GF-D8 (cell line): ENCODE results near the gene CLIC5.

Experiments used
- DNase-seq: peaks from one replicate; lab custom pipeline; 2025; lab: John Stamatoyannopoulos, UW

The CLIC5 gene

DNA sequence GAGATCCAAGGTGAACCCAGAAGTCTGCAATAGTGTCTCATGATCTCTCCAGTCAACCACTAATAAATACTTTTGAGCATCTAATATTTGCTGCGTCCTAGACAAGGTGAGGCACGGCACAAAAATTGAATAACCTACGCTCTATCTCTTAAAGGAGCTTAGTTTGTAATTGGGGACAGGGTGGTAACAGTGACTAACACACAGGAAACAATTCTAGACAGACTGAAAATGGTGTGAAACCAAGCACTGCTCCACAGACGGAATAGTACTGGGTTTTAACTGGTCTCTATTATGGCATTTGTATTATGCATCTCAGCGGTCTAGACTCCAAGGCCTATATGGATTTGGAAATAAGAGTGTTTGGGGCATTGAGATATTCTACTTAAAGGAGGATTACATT lies 120.1 kb downstream of the CLIC5 start:
- no peak for DNase-seq

DNA sequence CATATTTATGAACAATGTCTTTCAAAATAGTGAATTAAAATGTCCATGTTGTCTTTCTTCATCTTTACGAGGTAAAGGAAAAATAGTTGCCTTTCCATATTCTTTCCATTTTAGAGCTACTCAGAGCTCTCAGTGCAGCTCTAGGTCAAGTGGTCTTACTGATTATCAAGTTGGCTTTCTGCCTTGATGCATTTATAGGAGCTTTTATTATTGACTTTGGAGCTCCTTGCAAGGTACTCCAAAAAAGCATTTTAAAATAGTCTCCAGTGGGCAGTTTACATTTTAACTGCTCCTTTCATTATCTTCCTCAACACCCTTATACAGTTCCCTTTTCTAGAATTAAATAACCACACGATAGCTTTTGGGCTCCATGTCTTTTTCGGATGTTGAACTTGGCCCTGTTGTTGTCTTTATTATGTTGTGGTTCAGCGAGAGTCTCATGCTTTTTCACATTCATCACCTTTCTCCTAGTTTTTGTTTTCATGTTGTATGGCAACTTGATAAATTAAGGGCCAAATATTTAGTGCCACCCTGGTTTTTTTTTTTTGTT lies 122.9 kb downstream of the CLIC5 start:
- DNase-seq, result no peak

DNA sequence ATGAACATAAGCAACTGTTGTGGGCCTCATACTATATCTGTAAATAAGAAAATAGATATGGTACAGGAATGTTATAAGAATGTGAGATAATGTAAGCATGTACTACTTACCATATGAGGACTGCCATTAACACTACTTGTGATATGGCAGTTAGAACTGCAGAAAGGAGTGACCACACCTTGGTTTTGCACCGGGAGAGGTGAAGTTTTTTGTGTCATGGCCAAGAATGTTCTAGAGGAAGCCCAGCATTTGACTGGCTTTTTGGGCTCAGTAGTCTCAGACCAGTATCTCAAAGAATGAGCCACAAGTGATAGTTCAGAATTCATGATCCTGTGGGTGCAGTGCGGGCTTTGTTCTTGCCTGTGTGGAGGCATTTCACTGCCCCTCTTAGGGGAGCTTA lies 123.5 kb downstream of the CLIC5 start:
- no peak for DNase-seq

DNA sequence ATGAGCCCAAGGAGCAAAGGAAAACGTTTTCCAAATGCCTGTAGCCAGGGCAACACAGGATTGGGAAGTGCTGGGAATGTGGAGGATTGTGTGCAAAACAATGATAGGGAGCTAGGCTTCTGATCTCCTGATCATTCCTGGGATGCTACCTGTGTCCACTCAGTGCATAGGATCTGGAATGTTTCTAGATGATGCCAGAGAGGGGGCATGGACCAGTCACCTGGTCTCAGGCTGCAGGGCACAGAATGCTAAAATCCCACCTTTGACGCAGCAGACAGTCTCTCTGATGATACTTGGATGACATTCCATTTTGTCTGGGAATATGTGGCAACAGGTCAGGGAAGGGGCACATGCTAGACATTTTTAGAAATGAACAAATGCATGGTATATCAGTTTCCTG lies 128.9 kb downstream of the CLIC5 start:
- DNase-seq, result no peak

DNA sequence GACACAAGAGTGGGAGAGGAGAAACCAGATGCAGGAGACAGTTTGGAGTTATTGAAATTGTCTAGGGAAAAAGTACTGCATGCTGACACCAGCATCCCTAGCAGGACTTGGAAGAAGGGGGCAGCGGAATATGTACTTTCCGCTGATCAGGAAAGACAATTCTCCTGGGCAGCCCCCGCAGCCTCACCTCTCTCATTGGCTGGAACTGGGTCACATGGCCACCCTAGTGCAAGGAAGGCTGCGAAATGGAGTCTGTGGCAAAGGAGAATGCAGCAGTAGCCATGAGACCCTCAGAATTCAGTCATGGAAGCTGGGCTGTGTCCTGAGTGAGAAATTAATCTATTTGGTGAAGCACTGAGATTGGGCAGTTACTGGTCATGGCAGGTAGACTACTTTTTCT lies 131.3 kb downstream of the CLIC5 start:
- no peak for DNase-seq

DNA sequence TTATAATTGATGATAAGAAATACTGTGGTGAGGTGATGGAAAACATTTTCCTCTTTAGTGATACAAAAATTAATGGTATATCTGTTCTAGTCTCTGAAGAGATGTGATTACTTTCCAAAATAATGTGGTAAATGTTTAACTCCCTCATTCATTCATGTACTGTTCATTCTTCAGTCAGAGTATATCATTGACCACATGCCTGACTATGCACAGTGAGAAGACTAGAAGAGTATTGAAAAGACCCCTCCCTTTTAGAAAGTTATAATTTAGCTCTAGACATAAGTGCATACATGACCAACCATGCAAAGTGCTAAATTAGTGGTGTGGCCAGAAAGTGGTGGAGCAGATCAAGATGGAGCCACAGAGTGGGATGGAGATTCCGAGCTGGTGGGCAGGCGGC lies 133.0 kb downstream of the CLIC5 start:
- DNase-seq, result no peak

DNA sequence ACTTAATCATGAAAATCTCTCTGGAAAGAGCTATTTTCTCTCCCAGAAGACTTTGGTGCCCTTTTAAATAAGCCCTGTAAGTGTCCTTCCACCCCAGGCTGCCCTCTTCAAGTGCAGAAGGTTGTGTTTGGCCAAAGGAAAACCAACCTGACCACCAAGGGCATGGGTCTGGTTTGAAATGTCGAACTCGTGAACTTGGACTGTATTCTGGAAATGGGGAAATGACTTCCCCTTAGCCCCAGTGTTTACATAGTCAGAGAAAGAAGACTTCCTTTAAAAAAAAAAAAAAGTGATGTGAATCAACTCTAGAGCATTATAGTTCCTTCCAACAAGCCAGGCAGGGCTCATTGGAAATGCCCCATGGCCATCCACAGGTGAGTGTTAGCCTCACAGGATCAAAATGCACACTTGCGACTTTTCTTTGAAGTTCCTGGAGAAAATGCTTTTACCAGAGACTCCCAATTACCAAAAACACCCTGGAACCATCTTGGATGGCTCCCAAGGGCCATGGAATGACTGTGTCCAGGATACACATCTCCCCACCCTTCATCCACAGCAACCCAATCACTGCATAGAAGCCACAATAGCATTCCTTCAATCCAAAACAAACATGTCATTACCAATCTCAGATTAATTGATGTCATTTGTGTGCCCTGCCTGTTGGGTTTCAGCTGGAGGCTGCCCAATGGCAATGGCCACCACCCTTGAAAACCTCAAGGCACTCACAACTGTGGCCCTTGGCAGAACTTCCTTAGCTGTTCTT lies 133.8 kb downstream of the CLIC5 start:
- no peak for DNase-seq

DNA sequence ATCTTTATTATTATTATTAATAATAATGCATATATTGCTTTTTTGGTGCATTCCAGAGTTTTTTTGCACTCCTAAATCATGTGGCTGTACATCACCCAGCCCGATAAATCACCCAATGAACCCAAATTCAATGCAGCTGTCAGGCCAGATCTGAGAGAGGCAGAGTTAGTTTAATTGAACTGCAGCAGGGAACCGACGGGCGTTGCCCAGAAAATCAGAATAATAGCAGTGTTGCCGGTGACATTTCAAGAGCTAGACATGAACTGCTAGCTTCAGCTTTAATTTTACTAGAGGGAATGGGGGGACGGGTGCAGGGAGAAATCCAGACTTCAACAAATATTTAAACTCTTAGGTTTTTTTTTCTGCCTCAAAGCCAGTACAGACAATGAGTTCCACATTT lies 135.0 kb downstream of the CLIC5 start:
- no peak for DNase-seq

DNA sequence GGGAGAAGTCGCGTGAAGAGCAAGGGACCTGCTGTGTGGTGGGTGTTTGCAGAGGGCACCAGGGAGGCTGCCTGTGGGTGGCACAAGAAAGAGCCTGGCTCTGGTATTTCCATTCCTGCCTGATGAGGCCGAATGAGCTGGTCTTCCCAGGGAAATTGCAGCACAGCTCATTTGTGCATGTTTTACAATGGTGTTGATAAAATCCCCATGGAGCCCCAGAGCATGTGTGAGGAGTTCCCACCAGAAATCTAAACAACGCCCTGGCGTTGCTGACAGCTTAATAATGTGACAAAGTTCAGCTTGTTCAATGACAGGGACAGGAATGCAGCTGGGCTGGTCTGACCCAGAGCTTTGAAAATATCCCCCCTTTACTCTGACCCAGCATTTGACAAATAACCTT lies 135.5 kb downstream of the CLIC5 start:
- no peak for DNase-seq

DNA sequence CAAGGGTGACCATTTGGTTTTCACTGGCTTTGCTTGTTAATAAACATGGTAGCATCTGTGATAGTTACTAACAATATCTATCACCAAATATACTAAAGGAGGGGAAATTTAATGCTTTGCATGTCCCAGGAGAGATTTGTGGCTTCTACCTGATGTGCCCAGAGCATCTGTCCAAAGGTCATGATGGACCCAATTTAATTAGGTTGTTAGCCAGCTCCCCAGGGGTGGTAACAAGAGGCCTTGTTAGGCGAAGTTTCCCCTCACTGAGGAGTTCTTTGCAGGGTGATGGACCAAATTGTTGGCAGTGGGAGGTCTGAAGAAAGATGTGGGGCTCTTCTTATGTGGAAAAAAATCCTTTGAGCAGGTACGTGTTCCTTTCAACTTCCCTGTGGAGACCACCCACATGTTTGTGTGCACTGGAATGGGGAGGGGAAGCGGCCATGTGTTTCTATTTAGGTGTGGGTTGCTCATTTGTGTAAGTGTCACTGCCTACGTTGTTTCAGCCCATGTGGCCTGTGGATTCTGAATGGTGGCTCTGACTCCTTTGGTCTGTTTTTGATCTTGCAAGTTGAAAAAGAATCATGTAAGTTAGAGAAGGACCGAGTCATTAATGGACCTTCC lies 137.6 kb downstream of the CLIC5 start:
- no peak for DNase-seq

DNA sequence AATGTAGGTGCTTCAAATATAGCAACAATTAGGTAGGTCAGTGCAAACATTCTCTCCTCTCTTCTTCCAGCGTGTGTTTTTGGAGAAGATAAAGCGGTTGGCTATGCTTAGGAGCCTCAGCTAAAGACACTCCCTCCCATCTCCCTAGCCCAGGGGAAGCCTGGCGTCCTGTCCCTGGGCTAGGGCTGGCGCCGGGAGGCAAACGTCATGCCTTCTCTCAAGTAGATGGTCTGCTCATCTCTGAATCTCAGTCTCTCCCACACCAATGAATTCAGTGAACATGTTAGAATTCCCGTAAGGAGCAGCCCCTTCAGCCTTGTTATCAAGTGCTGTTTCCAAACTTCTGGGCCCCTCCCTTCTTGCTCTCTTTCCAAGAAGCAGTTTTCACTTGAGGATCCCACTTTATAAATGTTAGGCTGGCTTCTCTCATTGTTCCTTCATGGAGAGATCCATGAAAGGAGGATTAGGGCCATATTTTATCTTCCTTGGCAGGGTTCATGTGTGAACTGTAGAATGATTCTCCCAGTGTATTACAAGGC lies 142.8 kb downstream of the CLIC5 start:
- DNase-seq, result no peak

DNA sequence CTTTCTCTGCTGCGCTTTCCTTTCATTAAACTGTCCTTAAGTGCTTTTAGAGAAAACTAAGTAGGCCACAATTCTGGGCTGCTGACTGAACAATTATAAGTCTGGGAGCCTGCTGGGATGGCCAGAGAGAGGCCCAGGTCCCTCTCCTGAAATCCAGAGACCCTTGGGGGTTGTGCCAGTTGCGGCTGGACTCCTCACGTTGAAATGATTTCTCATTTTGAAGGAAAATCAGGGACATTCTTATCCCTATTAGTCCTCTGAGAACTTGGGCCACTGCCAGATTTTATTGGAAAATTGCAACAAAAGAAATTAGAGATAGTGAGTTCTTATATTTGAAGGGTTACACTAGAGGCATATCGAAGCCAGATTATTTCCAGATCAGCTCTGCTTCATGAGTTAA lies 145.1 kb downstream of the CLIC5 start:
- DNase-seq, result no peak

DNA sequence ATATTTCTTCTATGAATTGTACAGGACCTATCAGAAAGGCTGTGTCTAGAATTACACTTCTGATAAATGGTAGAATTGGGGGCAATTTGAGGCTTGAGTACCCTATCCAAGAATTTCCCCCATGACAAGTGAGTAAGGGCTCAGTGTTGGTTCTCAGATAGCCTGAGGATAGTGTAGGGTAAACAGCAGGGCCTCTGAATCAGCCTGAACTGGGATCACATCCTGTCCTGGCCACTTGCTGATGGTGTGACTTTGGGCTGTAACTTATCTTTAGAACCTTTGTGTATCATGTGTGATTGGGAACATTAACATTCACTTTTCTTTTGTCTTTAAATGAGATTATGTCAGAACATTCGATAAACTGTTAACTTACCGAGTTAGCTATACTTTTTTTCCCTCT lies 151.0 kb downstream of the CLIC5 start:
- no peak for DNase-seq

DNA sequence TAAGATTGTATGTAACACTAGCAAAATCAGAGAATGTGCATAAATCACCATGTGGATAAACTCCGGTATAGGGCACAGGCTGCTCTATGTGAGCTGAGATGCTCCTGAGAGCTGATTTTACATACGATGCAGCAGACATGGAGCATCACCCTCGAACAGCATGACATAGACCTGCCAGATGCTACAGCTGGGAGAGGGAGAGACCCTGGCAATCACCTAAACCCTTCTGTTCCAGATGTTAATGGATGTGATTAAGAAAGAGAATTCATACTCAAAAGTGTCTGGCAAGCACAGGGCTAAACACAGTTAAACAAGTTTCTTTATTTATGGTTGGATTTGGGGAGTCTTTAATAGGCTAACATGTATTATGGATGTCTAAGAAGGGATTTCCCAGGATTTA lies 157.0 kb downstream of the CLIC5 start:
- no peak for DNase-seq

DNA sequence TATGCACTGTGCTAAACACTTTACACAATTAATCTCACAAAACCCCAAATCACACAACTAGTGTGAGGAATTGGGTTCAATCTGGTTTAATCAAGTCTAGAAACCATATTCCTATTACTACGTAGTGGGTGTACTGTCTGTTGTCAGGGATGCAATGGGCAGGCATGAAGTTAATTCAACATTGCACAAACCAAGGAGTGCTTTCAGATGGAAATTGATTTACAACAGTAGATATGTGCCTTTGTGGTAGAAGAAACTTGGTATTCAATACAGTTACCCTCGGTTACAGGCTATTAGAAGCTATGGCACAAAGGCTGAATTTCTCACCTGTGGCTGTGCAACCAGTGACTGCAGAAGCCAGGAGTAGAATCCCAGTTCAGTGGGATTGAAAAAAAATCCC lies 157.8 kb downstream of the CLIC5 start:
- DNase-seq, result no peak

DNA sequence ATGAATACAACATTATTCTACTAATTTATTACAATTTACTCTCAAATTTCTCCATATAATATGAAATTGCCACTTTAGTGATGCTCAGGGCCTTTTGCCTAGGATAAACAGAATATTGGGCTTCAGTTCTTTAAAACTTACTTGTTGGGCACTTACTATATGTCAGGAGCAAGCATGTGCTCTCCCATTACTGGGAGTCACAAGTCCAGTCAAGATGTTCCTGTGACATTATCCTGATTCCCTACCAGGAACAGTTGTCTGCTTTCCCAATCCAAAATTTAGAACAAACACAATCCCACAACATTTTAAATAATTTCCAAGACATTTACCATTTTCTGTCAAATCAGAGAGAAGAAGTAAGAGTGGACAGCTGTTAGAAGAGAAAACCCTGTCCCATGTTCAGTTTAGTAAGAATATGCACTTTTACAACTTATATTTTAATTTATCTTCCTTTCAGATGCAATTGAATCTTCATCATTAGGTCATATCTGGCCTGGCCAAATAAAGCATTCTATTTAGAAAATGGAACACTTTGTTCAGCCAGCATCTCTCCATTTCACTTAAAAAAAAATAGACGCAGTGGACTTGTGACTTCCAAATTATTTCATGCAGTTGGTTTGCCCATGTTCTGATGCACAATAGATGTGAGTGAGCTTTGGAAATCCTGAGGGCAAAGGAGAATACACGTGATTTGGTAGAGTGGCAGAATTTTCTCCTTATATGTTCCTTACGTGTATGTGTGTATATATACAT lies 159.8 kb downstream of the CLIC5 start:
- DNase-seq, result no peak

DNA sequence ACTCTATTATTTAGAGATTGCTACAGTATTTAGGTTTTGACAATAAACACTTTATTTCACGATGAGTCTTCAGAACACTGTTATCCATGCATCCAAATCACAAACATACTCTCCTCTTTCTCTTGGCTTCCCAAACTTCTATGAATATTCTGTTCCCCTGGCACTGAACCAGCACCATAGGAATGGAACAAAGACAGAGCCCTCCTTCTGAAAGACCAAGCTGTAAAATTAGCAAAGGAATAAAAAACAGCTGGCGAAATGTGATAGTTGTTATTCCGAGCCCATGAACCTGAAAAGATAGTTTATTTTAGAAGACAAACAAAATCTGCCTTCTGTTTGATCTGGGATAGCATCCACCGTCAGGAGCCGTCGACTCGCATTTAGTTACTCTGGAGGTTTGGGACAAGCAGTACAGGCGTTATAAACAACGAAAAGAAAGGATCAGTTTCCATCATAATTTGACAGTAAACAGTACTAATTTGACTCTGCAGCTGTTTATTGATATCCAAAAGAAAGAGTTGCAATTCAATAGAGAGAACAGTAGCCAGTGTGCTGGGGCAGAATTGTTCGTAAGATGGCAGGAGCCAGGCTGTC lies 161.4 kb downstream of the CLIC5 start:
- DNase-seq, result no peak

DNA sequence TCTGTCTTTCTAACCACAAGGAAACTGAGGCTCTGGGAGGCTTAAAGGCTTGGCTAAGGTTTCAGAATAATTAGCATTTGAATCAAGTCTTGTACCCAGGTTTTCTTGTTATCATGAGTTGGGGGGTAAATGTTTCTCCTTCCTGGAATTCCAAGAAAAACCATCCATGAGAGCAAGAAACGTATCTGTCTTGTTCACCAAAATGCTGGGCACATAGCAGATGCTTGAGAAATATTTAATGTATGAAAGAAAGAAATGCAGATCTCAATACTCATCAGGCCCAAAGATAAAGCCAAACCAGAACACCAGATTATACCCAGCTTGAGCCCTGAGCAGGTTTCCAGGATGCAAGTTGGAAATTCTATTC lies 164.6 kb downstream of the CLIC5 start:
- no peak for DNase-seq

DNA sequence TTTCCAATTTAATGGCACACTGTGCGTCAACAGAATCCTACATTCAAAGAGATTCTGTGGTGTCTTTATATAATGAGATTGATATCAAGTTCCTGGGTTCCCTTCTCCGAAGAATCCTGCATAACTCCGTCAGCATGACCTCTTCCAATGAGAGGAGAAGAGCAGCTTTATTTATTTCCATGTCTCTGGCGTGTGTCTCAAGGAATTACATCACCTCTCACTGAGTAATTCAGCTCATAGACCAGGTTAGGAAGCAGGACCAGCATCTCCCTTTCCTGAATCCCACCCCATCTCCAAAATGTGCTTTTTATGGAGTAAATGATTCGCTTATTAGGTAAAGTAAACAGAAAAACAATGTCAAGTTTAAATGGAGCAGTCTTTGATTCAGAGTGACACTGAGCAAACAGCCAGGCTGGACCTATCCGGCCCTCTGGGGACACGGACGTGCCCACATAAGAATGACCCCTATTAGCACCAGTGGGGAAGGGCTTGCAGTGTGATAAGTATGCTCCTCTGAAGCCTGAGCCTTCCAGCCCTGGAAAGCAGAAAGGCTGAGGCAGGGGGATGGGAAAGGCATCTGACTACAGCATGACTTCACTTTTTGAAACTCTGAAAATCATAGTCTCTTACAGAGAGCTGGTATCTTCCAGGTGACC lies 165.2 kb downstream of the CLIC5 start:
- DNase-seq, result no peak

DNA sequence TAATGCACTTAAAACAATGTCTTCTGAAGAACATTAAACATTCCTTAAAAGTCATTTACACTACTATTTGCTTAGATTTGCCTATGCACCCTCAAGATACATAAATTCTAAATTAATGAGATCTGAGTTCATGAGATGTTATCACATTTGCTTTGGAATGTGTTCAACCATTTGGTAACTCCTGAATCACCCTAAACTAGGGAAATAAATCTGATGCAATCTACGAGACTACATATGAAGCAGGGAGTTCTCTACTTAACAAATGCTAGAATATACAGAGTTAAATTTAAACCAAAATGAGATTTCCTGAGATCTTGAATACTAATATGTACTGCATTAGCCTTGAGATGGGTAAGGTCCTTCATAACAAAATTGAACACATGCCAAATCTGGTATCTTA lies 170.1 kb downstream of the CLIC5 start:
- no peak for DNase-seq

DNA sequence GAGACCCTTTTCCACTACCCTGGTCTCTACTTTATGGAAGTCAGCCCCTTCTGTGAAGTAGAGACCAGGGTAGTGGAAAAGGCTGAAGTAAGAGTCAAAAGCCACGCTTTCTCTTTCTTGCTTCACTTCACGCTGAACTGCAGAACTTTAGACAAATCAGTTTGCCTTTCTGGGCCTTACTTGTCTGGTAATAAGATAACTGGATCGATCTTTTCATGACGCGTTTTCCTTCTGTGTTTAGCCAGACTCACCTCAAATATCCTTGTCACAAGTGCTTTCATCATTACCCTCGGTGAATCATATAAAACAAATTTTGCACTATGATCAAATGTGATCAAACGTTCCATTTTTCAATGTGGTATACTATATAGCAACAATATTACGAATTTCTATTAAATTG lies 170.7 kb downstream of the CLIC5 start:
- no peak for DNase-seq
